HG03520 (cell line): Measurements from ENCODE around the gene PPARG.
"Not testable (repeated sequence)": the region's sequence is repeated elsewhere in the genome, so short reads cannot be mapped to it uniquely, and the experiment has no call there.

Experiments
- ATAC-seq: cut with Tn5 transposase; IDR thresholded peaks from one replicate; pipeline ENCODE4 v1.9.1; 2021; ENCODE audit warnings: mild to moderate bottlenecking, moderate library complexity; ENCODE audit not compliant: unreplicated experiment

Gene PPARG

GRCh38 chr3:12288182-12289129 is at the start of gene PPARG:
TSS of gene PPARG (plus strand) at chr3:12289070. CDS start at chr3:12379712, 90,642 bp downstream.
- ATAC-seq = no peak

GRCh38 chr3:12239301-12239700 is 49.6 kb upstream of the PPARG start:
- no peak for ATAC-seq

DNA sequence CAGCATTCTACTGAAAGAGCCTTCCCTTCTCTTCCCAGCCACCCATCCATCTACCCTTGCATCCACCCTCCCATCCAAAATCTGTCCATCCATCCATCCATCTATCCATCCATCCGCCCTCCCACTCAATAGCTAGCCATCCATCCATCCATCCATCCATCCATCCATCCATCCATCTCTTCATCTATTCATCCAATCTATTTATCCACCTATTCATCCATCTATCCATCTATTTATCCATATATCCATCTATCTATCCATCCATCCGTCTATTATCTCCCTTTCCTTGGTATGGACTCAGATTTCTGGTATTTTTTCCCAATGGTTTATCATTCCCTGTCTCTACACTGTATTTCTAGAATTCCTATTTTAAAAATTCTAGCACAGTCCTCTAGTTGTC is 46.1 kb upstream of the PPARG start:
- no peak for ATAC-seq

GRCh38 chr3:12246497-12247163 is 42.2 kb upstream of the PPARG start:
- ATAC-seq = no peak

GRCh38 chr3:12247411-12247810 is 41.5 kb upstream of the PPARG start:
- ATAC-seq = no peak

DNA sequence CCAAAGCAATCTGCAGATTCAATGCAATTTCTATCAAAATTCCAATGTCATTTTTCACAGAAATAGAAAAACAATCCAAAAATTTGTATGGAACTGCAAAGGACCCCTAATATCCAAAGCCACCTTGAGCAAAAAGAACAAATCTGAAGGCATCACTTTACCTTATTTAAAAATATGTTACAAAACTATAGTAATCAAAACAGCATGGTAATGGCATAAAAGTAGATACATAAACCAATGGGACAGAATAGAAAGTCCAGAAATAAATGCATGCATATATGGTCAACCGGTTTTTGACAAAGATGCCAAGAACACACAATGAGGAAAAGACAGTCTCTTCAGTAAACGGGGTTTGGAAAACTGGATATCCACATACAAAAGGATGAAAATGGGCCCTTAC is 39.4 kb upstream of the PPARG start:
- no peak for ATAC-seq

DNA sequence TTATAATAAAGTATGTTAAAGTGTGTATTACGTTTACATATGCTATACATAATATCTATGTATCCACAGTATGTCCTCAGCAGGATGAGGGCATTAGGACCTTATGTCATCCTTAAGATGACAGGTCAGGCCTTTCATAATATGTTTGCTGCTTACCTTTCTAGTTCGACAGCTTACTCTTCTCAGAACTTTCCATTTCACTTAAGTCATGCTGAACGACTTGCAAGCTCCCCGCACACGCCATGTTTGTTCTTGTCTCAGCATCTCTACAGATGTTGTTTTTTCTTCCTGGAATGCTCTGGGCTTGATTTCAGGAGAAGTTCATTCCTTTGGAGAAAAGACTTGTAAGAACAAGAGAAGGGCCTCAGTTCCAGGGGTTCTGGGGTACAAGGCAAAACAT is 36.0 kb upstream of the PPARG start:
- no peak for ATAC-seq

GRCh38 chr3:12253516-12254343 is 35.1 kb upstream of the PPARG start:
- ATAC-seq = no peak

- ATAC-seq = no peak
These were observed 33.5 kb upstream of the PPARG start for GRCh38 chr3:12255393-12255792.

GRCh38 chr3:12258911-12259310 is 30.0 kb upstream of the PPARG start:
- ATAC-seq = no peak

- ATAC-seq = not testable (repeated sequence)
These were observed 26.7 kb upstream of the PPARG start for GRCh38 chr3:12262173-12262572.

GRCh38 chr3:12265508-12265907 is 23.4 kb upstream of the PPARG start:
- no peak for ATAC-seq

DNA sequence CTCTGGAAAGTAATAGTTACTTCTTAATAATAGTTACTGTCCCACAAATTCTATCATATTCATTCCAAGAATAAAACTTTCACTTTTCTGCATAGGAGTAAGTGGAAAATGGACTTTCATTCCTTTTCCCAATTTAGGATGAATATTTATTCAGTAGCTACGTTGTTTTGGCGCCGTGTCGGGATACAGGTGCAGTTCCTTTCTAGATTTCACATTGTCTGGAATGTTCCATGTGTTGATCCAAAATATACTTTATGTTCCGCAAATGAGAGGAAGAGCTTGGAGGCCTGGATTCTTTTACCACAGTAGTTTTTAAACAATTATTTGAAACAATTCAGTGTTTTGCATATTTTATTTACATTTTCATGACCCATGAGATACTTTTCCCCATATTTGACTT is 22.8 kb upstream of the PPARG start:
- ATAC-seq = no peak

DNA sequence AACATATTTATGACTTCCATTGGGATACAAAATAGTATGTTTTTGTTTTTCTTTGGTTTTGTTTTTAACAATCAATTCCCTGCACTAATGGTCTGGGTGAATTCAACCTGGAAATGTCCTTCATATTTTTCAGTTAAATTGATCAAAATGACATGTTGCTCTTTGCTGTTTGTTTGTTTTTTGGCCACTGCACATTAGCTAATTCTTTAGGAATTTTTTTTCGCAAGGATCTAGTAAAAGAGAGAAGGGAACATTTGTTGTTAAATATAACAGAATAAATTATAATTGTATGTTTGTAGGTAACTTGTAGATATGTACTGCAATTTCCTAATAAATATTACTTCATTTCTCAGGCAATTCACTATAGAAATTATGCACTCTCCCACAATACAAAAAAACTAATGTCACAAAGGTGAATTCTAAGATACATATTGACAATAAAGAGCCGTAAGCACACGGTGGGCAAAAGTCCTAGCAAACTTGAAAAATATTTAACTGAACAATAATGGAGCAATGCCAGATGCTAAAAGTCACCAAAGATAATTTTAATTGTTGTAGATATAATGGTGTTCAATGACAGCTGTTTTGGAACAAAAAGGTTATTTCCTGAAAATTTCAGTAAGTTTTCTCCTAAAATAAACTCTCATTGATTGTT is 21.4 kb upstream of the PPARG start:
- ATAC-seq = no peak

- no peak for ATAC-seq
These were observed 20.7 kb upstream of the PPARG start for GRCh38 chr3:12268049-12268735.

- no peak for ATAC-seq
These were observed 17.9 kb upstream of the PPARG start for GRCh38 chr3:12270976-12271375.

DNA sequence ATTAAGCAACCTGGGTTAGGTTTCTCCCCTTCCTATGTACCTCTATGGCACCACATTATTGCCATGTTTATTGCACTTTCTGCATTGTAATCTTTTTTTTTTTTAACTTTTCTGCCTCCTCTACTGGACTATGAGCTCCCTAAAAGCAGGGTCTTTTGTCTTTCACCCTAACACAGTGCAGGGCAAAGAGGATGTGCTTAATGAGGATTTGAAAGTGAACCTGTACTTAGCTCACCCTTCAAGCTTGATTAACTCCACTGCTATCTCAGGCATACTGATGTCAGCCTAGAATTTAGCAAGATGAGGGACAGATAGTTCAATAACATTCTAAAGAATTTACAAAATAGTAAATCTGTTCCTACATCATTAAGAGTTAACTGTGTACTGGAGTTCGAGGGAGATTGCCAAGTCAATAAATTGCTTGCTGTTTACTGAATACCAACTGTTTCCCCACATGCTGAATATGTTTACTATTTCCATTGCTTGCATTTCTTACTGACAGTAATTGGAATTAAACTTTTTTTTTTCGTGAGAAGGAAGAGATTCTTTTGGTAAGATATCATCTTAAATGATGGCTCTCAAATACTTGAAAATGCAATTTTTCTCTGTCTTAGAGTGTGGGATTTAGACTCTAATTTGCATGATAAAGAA is 15.7 kb upstream of the PPARG start:
- ATAC-seq = peak; percentile 91

DNA sequence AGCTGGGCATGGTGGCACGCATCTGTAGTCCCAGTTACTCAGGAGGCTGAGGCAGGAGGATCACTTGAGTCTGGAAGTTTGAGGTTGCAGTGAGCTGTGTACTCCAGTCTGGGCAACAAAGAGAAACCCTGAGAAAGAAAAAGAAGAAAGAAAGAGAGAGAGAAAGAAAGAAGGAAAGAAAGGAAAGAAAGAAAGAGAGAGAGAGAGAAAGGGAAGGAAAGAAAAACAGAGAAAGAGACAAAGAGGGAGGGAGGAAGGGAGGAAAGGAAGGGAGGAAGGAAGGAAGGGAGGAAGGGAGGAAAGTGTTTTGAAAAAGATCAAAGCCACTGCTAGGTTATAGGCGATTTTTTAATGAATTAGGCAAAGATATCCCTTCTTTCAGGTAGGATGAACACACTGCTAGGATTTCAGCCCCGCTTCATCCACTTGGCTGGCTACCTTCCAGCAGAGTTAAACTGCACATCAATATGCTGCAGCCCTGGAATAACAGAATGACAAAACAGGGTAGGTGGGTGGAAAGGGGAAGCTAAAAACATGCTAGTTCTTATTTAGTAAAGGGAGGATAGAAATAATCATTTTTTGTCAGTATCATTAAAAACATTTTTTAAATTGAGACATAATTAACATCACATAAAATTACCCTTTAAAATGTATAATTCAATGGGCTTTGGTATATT is 12.8 kb upstream of the PPARG start:
- ATAC-seq = no peak

DNA sequence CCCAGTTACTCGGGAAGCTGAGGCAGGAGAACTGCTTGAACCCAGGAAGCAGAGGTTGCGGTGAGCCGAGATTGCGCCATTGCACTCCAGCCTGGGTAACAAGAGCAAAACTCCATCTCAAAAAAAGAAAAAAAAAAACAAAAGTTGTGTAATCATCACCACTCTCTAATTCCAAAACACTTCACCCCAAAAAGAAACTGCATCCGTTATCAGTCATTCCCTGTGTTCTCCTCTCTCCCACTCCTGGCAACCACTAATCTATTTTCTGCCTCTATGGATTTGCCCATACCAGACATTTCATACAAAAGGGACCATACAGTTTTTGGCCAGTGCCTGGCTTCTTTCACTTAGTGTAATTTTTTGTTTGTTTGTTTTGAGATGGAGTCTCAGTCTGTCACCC is 12.0 kb upstream of the PPARG start:
- ATAC-seq = not testable (repeated sequence)
